ENCODE measurements around the gene IMPA2. TPM values are rescaled to one million over a fixed set of nuclear protein-coding genes. Genes with fewer than 3 reads are reported as not detected.

IMPA2 gene
- total and polyA plus RNA-seq, 3 donors from 2014 or later, result 16.6 to 21.3 (median 16.7) TPM

DNA sequence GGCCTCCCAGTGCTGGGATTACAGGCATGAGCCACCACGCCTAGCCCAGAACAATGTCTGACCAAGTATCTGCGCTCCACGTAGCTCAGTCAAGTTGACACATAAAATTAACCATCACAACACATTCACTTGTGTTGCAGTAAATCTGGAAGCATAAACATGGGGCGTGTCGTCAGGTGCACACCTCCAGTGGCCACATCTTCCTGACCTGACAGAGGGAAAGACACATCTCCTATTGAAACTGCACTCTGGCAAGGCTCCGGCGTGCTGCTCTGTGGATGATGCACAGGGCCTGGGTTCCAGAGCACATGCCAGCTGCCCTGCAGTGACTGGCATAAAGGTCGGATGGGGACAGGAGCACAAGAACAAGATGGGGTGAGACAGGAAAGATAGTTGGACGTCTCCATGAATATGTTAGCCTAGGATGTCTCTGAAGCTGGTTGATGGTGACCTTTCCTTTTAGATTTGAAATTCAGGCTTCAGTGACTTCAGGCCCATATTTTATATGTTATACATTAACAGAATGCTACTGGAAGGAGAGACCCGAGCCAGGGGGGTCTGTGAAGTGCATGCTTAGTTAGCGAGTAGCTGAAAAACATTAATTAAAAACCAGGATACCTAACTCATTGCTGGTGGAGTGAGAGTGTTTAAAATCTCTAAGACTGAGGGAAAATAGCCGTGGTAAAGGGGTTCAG is 10.9 kb downstream of the IMPA2 start:
- H3K27ac ChIP-seq, result no peak overlapping the region
- intact Hi-C loops (cut with DNase I; ENCODE audit: low total_unique reads), result no loop called here
- H3K4me3 ChIP-seq, result no peak overlapping the region
- H3K36me3 ChIP-seq (ENCODE audit: low read depth, missing control alignments), result no peaks in the 10 kb centered on the region
- DNase-seq, result no peak
- no peaks in the 10 kb centered on the region for H3K9me3 ChIP-seq
- TF ChIP-seq POLR2A (IDR thresholded peaks at IDR 0.05), result no peak
- TF ChIP-seq, protein P1, sequence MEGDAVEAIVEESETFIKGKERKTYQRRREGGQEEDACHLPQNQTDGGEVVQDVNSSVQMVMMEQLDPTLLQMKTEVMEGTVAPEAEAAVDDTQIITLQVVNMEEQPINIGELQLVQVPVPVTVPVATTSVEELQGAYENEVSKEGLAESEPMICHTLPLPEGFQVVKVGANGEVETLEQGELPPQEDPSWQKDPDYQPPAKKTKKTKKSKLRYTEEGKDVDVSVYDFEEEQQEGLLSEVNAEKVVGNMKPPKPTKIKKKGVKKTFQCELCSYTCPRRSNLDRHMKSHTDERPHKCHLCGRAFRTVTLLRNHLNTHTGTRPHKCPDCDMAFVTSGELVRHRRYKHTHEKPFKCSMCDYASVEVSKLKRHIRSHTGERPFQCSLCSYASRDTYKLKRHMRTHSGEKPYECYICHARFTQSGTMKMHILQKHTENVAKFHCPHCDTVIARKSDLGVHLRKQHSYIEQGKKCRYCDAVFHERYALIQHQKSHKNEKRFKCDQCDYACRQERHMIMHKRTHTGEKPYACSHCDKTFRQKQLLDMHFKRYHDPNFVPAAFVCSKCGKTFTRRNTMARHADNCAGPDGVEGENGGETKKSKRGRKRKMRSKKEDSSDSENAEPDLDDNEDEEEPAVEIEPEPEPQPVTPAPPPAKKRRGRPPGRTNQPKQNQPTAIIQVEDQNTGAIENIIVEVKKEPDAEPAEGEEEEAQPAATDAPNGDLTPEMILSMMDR (IDR thresholded peaks at IDR 0.05), result no peak
- H3K4me1 ChIP-seq, result peaks cover 8% of the 10 kb centered on the region
- WGBS, 2 donors, result 91% methylated on average over 10 to 12 of the region's 12 CpGs
- no peaks in the 10 kb centered on the region for H3K27me3 ChIP-seq

DNA sequence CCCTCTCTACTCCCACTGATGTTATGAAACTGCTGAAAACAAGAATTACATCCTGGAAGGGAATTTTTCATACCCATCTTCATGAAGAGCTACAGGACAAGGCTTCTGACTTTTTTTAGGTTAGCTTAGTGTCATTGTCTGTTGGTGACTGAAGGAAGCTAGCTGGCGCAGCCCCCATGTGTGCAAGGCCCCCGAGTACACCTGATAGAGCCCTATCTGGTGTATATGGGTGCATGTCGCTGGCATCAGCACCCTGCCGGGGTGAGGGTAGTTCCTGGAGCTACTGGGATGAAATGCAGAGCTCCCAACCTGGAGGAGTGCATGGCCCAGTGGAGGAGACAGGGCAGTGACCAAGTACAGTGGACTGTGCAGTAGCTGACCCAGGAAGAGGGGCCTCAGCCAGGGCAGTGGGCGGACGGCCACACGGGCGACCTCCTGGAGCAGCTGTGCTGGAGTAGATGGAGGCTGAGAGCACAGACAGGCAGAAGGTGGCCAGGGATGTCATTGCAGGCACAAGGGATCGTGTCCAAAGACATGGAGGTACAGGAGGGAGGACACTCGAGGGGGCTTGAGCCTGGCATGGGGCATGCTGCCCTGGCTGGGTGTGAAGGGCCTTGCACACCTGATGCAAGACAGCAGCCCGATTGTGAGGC is 12.1 kb downstream of the IMPA2 start:
- TF ChIP-seq, protein P1 (IDR thresholded peaks at IDR 0.05), result no peak
- TF ChIP-seq POLR2A (IDR thresholded peaks at IDR 0.05), result no peak
- Histone ChIP-seq H3K36me3 (ENCODE audit: low read depth, missing control alignments) (no peaks in the 10 kb centered on the region), H3K27ac (no peak overlapping the region), H3K4me1 (peaks cover 8% of the 10 kb centered on the region), H3K4me3 (no peak overlapping the region), H3K9me3 (no peaks in the 10 kb centered on the region), H3K27me3 (no peaks in the 10 kb centered on the region)
- WGBS, 2 donors, result 86 to 87% methylated on average over 11 of the region's 11 CpGs
- intact Hi-C loops (cut with DNase I; ENCODE audit: low total_unique reads), result no loop called here
- DNase-seq, result no peak

DNA sequence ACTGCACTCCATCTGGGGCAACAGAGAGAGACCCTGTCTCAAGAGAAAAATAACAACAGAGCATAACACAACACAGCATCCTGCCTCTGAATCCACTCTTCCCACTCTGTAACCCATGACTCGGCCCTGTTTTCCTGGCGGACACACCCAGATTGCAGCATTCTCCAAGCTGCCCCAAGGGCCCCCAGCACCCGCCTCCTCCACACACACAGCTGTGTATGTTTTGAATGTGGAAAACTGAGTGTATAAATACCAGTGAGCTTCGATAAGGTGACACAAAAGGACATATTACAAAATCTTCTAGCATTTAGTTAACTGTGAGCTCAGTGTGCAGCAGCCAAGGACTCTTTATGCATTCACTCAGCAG is 13.0 kb downstream of the IMPA2 start:
- no peak overlapping the region for H3K27ac ChIP-seq
- DNase-seq, result no peak

DNA sequence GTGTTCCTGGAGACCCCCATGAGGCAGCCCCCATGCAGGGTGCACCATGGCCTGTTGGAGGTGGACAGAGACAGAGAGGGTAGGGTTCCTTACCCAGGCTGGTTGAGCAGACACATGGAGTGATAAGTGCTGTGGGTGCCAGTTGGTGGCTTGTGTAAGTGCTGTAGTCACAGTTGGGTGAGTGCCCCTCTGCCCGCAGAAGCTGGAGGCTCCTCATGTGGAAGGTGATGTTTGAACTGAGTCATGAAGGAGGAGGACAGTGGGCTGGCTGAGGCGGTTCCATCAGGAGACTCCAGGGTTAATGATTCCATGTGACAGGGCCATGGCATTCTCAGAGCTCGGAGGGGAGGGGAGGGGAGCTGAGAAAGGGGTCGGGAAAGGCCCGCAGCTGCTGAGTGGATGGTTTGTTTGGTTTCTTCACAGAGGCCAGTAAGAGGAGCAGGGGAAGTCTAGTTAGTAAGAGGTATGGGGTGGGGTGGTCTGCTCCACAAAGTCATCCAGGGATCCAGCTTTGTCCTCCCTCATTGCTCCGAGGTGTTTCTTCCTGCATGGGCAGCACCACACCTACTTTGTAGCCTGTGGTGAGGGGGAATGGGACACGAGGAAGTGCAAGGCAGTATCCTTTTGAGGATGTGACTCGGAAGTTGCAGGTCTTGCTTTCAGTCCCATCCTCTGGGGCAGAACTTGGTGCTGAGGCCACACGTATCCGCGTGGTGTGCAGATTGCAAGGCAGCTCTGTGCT is 13.6 kb downstream of the IMPA2 start:
- intact Hi-C loops (cut with DNase I; ENCODE audit: low total_unique reads), result no loop called here
- no peak for DNase-seq
- Histone ChIP-seq H3K4me1 (peaks cover 8% of the 10 kb centered on the region), H3K27me3 (no peaks in the 10 kb centered on the region), H3K27ac (no peak overlapping the region), H3K9me3 (no peaks in the 10 kb centered on the region), H3K4me3 (no peak overlapping the region), H3K36me3 (ENCODE audit: low read depth, missing control alignments) (no peaks in the 10 kb centered on the region)
- WGBS, 2 donors, result 57 to 72% methylated on average over 7 to 11 of the region's 11 CpGs
- no peak for TF ChIP-seq POLR2A (IDR thresholded peaks at IDR 0.05)
- TF ChIP-seq, protein P1 (IDR thresholded peaks at IDR 0.05), result no peak

More for the DNA sequence above, 13.0 kb downstream of the IMPA2 start:
- Histone ChIP-seq H3K4me1 (peaks cover 8% of the 10 kb centered on the region), H3K27me3 (no peaks in the 10 kb centered on the region), H3K4me3 (no peak overlapping the region), H3K36me3 (ENCODE audit: low read depth, missing control alignments) (no peaks in the 10 kb centered on the region), H3K9me3 (no peaks in the 10 kb centered on the region)
- TF ChIP-seq, protein P1 (IDR thresholded peaks at IDR 0.05), result no peak
- no peak for TF ChIP-seq POLR2A (IDR thresholded peaks at IDR 0.05)
- 66 to 68% methylated on average over 4 of the region's 4 CpGs for WGBS, 2 donors
- intact Hi-C loops (cut with DNase I; ENCODE audit: low total_unique reads), result no loop called here

Data from testis (tissue), 3 donors.